Hematopoietic multipotent progenitor cell treated with erythropoietin and hydrocortisone succinate and interleukin-3 and kit ligand, for 15 days (in vitro differentiated cells): ENCODE data around the gene GABRA5.
"Not testable (repeated sequence)": the region's sequence is repeated elsewhere in the genome, so short reads cannot be mapped to it uniquely, and the experiment has no call there.

ENCODE experiments used
- DNase-seq: peaks from one replicate; pipeline ENCODE4 v3.0.0-alpha.2; 2015; ENCODE audit warnings: low spot score

The GABRA5 gene

DNA sequence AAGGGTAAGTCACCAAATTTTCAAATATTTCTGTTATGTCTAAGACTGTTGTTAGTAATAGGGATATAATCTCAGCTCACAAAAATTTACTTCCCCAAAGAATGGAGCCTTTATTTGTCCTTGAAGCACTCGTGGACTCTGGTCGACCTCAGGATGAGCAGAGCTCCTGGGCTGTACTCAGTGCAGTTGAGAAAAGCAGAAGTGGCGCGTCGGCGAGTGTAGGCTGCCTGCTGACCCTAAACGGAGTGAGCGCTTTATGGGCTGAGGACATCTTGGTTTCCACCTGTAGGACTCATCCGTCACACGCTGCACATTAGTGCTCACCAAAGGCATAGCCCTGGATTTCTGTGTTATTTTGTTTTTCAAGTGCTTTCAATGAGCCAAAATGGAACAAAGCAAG, 11.0 kb downstream of the GABRA5 start:
- DNase-seq: no peak

DNA sequence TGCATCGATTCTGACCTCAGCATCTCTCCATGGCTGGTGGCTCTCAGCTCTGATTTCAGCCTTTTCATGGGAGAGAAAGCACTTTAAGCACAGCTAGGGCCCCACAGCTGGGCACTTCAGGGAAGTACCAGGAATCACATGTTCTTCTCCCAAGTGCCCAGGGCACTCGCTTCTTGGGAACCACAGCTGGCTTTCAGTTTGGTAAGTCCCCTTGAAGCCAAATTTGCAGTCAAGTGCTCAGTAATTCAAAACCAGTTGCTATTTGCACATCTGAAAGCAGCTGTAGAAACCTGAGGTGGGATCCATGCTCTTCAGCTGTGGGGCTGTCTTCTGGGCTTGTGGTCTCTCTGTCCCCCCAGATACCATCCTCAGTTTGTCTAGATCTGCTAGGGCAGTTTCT, 12.8 kb downstream of the GABRA5 start:
- no peak for DNase-seq

DNA sequence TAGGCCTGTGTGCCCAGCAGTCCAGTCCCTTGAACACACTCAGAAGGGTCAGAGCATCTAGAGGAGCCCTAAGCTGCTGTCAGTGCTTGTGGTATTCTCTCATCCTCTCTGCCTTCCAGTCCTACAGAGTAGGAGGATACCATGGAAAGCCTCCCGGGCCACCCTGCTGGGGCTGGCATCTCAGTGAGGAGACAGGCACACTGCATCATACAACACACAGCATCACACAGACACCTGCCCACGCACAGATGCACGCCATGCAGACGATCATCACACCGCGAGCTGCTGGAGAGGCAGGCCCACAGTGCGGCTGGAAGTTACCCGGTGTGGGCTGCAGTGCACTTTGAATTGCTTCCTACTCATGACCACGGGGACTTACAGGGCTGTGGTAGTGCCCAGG, 15.2 kb downstream of the GABRA5 start:
- no peak for DNase-seq

- DNase-seq: no peak
Observed at GRCh38 chr15:26882616-26883365, 15.9 kb downstream of the GABRA5 start.

- DNase-seq: no peak
Observed at GRCh38 chr15:26883466-26883865, 16.6 kb downstream of the GABRA5 start.

DNA sequence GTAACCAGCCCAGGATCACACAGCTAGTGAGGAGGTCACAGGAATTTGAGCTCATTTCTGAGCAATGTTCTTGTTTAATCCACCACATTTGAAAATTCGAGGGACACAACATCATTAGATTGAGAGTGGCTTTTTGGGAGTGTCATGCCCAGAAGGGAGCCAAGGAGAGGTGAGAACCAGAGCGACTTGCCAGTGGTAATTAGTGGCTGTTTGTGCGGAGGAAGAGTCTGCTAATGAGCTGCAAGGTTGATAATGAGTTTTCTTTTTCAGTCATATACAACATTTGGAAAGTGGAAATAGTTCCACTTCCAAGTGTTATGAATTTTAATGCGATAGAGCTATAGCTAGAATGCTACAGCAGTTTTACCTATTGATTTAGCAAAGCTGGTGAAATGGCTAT, 19.7 kb downstream of the GABRA5 start:
- DNase-seq: no peak

DNA sequence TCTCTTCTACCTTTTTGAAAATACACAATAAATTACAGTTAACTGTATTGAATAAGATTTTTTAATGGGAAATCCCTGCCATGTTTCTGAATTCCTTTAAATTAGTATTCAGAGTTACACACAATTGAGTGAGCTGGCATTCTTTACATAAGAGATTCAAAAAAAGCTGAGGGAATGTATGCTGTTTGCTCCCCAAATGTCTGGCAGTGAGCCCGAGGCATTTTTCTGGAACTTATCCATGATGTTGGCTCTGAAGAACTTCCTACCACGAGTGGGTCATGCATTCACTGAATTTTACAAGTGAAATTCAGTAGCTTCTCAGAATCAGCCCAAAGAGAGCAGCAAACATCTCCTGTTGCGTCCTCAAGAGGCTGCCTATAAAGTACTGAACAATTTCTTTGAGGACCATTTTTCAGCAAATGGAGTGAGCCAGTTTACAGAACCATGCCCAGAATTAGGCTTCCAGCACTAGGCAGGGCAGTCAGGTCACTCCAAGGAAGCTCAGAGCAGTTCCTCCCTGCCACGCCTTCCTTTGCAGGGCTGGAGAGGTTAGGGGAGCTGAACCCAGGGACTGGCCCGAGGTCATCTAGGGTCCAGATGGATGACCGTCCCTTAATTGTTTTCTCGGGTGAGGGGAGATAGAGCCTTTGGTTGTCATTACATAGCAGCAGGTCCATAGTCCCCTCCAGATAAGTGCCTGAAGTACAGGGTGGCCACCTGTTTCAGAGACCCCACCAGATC, 21.2 kb downstream of the GABRA5 start:
- no peak for DNase-seq

- DNase-seq: no peak
Observed at GRCh38 chr15:26888761-26889160, 21.9 kb downstream of the GABRA5 start.

GRCh38 chr15:26889298-26889898, 22.5 kb downstream of the GABRA5 start:
- peak; percentile 56 for DNase-seq

- no peak for DNase-seq
Observed at GRCh38 chr15:26890451-26890850, 23.6 kb downstream of the GABRA5 start.

GRCh38 chr15:26890988-26891387, 24.1 kb downstream of the GABRA5 start:
- no peak for DNase-seq

DNA sequence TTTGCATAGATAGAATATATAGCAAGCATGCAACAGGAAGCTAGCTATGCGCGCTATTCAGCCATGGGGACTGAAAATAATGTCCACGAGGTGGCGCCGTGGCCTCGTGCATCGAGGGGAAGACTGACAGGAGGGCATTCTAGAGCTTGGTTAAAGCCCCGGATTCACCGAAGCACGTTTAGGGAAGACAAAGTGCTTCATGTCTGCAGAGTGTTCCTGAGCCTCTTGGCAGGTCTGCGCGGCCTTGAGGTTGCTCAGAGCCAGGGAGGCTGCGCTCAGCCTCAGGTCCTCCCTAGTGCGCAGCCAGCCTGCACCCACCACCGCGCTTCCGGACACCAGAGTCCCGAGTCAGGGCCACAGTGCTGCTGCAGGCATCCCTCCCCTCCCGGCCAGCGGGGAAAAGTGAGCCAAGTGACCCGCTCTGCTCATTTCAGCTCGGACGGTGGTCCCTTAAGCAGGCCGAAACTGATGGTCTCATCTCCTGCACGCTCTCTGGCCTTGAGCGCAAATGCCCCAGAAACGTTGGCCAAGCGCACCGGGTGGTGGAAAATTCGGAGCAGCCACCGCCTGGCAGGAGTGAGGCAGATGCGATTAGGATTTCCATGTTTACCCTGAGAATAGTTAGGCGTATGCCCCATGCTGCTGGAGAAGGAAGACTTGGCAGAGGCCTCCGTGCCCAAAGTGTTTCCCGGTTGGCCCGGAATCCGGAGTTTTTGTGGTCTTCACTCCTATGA, 24.8 kb downstream of the GABRA5 start:
- peak; percentile 2 for DNase-seq

DNA sequence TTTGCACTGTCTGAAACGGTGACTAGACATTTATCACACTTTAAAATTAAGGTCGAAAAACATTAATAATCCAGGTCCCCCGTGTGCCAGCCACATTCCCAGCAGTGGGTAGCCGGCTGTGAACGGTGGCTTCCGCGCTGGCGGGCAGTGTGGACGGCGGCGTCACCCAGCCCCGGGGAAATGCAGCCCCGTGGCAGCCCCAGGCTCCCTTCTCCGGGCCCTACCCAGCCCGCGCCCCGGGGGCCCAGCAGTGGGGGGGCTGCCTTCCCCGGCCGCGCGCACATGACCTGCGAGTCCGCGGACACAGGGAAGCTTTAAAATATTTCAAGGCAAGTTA, 25.3 kb downstream of the GABRA5 start:
- DNase-seq: no peak

DNA sequence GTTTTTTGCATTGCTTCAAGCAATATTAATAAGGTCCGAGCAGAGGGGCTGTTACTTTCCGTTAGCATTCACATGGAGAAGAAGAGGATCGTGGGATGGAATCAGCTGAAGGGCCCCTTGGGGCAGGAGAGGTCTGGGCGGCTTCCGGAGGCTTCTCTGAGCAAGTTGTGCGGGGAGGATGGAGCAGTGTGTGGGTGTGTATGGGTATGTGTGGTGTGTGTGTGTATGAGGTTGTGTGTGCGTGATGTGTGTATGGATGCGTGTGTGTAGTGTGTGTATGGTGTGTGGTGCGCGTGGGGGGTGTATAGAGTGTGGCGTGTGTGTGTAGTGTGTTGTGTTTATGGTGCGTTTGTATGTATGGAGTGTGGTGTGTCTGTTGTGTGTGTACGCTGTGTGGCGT, 25.8 kb downstream of the GABRA5 start:
- DNase-seq: no peak

DNA sequence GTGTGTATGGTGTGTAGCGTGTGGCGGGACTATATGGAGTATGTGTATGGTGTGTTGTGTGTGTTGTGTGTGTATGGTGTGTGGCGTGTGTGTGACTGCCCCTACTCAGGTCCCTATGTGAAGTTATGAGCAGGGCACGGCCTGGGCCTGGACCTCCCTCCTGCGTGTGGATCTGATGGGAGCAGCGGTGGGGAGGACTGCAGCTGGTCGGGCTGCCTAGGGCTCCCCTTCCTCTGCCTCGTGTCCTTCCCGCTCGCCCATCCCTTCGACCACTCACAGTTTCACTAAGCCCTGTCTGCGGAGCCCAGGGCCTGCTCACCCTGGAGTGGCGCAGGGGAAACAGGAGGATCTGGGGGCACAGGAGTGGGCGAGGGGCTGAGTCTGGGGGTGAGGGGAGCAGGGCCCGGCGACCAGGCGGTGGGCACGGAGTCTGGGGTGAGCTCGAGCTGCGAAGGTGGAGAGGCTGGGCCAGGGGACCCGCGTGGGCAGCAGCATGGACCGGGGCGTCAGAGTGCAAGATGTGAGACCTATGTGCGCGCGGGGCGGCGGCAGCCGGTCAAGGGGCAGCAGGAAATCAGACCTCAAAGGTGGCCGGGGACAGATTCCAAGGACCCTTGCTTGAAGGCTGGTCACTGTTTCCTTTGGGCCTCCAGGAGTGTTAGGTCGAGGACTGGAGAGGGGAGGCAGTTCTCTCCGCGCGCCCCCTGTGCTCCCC, 26.6 kb downstream of the GABRA5 start:
- DNase-seq: no peak

DNA sequence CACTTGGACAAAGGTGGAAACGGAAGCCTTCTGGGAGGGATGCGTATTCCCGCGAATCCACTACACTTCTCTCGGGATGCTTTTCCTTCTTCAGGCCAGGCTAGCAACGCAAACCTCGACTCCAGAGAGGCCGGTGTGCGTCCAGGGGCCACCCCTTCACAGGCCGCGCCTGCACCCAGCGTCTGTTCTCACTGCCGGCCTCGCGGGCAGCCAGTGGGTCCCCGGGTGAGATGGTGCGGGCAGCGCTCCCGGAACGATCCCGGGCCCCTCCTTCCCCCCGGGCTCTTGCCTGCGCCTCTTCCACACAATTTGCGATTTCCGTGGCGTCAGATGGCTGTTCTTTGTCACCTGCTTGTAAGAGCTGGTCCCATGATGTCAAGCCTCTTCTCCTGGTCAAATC, 27.3 kb downstream of the GABRA5 start:
- no peak for DNase-seq

GRCh38 chr15:26895346-26895745, 28.5 kb downstream of the GABRA5 start:
- DNase-seq: not testable (repeated sequence)

DNA sequence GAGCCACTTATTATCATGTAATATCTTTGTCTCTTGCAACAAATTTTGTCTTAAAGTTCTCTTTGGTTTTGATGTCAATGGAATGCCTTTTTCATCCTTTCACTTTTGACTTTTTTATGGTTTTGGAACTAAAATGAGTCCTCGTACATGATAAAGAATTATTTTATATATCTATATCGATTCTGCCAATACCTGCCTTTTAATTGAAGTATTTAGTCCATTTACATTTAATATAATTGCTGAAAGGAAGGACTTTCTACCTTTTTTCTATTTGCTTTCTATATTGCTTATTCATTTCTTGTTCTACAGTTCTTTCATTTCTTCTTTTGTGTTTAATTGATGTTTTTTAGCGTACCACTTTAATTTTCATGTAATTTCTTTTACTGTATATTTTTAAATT, 32.8 kb downstream of the GABRA5 start:
- DNase-seq: no peak

DNA sequence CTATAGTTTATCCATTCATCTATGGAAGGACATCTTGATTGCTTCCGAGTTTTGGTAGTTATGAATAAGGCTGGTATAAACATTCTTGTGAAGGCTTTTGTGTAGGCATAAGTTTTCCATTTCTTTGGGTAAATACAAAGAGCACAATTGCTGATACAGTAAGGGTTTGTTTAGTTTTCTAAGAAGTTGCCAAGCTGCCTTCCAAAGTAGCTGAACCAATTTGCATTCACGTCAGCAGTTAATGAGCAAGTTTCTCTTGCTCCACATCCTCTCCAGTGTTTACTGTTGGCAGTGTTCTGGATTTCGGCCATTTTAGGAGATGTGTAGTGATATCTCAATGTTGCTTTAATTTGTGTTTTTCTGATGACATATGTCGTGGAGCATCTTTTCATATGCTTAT, 34.2 kb downstream of the GABRA5 start:
- DNase-seq: no peak

- DNase-seq: no peak
Observed at GRCh38 chr15:26910715-26911114, 43.9 kb downstream of the GABRA5 start.

DNA sequence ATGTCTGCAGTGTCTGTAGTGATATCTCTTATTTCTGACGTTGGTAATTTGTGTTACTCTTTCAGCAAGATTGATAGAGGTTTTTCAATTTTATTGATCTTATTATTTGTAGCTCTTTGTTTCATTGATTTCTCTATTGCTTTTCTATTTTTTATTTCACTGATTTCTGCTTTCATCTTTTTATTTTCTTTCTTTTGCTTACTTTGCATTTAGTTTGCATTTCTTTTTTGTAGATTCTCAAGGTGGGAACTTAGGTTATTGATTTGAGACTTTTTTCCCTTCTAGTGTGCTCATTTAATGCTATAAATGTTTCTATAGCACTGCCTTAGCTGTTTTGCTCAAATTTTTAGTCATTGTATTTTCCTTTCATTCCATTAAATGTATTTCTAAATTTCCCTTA, 54.6 kb downstream of the GABRA5 start:
- no peak for DNase-seq

DNA sequence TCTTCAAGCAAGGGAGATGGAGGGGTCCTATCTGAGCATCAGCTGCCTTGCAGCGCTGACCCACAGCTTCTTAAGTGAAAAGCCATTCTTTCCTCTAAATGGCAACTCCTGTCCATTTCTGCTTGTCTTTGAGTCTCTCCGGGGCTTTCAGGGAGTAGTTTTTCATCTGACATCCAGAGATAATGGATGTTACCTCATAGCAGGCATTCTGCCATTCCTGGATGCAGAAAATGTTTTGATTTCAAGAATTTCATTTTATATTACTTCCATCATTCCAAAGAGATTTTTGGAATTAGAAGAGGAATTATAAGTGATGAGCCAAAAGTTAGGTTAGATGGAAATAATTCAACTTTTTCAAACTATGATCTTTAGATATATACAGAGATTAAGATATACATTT, 59.2 kb downstream of the GABRA5 start:
- DNase-seq: no peak
